Activated naive CD4-positive, alpha-beta T cell (primary cell): ENCODE results near the gene SLC39A1.
"Not testable (repeated sequence)": the region's sequence is repeated elsewhere in the genome, so short reads cannot be mapped to it uniquely, and the experiment has no call there.

Experiments
- DNase-seq, 4 experiments: peaks; one replicate each; lab custom pipeline; 2025; lab: John Stamatoyannopoulos, UW

SLC39A1 gene, protein sequence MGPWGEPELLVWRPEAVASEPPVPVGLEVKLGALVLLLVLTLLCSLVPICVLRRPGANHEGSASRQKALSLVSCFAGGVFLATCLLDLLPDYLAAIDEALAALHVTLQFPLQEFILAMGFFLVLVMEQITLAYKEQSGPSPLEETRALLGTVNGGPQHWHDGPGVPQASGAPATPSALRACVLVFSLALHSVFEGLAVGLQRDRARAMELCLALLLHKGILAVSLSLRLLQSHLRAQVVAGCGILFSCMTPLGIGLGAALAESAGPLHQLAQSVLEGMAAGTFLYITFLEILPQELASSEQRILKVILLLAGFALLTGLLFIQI

GRCh38 chr1:153963030-153963849 lies at the start of gene SLC39A1:
SLC39A1 (minus strand) TSS chr1:153963537; CDS start chr1:153962715, 822 bp downstream.
- DNase-seq: peak; percentile 77 to 88 (median 81)

DNA sequence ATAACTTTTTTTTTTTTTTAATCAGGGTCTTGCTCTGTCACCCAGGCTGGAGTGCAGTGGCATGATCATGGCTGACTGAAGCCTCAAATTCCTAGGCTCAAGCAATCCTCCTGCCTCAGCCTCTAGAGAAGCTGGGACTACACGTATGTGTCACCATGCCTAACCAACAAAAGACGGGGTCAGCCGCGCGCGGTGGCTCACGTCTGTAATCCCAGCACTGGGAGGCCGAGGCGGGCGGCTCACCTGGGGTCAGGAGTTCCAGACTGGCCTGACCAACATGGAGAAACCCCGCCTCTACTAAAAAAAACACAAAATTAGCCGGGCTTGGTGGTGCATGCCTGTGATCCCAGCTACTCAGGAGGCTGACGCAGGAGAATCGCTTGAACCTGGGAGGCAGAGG lies 49.2 kb upstream of the SLC39A1 start:
- DNase-seq: not testable (repeated sequence)

- DNase-seq: no peak
Measured at GRCh38 chr1:154012129-154012528, 48.8 kb upstream of the SLC39A1 start.

DNA sequence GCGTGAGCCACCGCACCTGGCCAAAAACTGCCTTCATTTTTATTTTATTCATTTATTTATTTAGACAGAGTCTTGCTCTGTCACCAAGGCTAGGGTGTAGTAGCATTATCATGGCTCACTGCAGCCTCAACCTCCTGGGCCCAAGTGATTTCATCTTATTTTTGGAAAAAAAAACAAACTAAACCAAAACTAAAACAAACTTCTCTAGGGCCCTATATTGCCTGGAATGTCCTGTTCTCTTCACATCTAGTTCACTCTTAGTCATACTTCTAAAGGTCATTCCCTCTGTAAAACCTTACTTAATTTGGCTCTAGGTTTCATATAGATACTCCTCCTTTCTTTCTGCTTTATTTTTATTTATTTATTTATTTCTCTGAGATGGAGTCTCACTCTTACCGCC lies 42.8 kb upstream of the SLC39A1 start:
- no peak for DNase-seq

DNA sequence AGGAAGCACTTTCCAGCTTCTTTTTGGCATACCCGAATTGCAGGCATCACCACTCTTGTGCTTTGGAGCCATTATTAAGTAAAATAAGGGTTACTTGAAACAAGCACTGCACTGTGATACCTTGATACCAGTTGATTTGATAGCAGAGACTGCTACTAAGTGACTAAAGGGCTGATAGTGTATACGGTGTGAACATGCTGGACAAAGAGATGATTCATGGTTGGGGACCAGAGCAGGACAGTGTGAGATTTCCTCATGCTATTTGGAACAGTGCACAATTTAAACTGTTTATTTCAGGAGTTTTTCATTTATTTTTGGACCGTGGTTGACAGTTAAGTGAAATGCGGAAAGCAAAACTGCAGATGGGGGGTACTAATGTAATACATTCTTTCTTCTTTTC lies 37.1 kb upstream of the SLC39A1 start:
- DNase-seq: no peak

DNA sequence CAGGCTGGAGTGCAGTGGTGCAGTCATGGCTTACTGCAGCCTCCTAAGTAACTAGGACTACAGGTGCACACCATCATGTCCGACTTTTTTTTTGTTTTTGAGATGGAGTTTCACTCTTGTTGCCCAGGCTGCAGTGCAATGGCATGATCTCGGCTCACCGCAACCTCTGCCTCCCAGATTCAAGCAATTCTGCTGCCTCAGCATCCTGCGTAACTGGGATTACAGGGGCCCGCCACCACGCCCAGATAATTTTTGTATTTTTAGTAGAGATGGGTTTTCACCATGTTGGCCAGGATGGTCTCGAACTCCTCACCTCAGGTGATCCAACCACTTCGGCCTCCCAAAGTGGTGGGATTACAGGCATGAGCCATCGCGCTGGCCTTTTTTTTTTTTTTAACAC lies 33.5 kb upstream of the SLC39A1 start:
- DNase-seq: not testable (repeated sequence)

DNA sequence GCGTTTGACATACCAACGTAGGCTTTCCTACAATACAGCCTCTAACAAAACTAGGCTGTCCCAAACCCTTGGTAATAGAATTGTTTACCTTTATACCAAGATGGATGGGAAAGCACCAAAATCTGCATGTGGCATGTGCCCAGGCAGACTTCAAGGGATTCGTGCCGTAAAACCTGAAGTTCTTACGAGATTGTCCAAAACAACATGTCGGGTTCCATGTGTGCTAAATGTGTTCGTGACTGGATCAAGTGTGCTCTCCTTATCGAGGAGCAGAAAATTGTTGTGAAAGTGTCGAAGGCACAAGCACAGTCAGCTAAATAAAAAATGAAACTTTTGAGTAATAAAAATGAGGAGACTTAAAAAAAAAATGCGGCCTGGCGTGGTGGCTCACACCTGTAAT lies 32.3 kb upstream of the SLC39A1 start:
- no peak for DNase-seq

- no peak for DNase-seq
Measured at GRCh38 chr1:153995202-153995601, 31.9 kb upstream of the SLC39A1 start.

DNA sequence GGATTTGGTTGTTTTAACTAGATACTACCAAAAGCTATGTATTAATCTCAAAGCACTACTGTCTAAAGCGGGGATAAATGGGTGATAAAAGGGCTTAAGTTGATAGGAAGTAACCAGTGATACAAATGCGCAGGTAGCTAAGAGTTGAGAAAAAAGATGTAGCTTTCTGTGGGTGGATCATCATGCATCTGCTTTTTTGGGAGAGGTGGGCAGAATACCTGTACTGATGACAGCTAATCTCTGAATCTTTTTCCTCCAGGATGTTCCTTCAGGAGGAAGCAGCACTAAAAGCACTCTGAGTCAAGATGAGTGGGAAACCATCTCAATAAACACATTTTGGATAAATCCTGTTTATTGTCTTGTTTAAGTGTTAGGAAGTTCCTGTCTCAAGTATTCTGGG lies 28.5 kb upstream of the SLC39A1 start:
- no peak for DNase-seq

- DNase-seq: no peak
Measured at GRCh38 chr1:153991151-153991630, 27.9 kb upstream of the SLC39A1 start.

DNA sequence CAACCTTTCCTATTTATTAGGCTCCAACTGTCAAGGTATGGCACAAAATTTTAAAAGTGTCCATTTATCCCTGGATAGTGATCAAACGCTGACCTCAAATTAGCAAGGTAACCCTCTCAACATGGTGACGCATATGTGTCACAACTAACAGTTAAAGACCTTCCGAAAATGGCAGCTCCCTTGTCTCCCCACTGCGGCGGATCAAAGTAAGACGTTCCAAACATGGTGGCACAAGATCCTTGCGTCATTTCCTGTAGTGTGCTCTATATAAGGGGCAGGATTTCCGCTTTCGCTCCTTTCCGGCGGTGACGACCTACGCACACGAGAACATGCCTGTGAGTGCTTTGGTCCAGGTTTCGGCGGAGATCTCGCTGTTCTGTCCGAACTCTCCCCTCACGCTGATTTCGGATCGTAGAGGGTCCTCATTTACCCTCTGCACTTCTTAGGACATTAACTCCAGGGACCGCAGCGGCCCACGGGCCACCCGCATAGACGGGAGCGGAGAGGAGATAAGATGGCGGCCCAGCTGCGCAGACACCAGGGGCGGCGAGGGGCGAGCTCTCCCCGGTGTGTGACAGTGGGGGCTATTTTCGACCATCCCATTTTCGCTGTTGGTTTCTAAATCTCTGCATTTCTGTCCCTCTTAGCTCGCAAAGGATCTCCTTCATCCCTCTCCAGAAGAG lies 27.3 kb upstream of the SLC39A1 start, which contains the start of gene RPS27:
TSS of gene RPS27 (plus strand) at position 295 of the 683 bp plus-strand sequence. CDS start at position 330, 35 bp downstream.
- peak; percentile 60 to 81 (median 70) for DNase-seq

DNA sequence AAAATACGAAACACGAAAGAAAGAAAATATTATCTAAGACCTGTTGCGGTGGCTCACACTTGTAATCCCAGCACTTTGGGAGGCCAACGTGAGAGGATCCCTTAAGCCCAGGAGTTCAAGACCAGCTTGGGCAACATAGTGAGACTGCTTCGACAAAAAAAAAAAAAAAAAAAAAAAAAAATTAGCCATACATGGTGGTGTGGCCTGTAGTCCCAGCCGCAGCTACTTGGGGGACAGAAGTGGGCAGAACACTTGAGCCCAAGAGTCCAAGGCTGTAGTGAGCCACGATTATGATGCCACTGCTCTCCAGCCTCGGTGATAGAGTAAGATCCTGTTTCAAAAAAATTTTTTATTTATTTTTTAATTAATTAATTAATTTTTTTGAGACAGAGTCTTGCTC lies 24.3 kb upstream of the SLC39A1 start:
- DNase-seq: no peak

- no peak for DNase-seq
Measured at GRCh38 chr1:153985941-153986761, 22.8 kb upstream of the SLC39A1 start, which contains the start of gene RAB13. RAB13 (minus strand) TSS chr1:153986339; CDS start chr1:153986236, 103 bp downstream.

DNA sequence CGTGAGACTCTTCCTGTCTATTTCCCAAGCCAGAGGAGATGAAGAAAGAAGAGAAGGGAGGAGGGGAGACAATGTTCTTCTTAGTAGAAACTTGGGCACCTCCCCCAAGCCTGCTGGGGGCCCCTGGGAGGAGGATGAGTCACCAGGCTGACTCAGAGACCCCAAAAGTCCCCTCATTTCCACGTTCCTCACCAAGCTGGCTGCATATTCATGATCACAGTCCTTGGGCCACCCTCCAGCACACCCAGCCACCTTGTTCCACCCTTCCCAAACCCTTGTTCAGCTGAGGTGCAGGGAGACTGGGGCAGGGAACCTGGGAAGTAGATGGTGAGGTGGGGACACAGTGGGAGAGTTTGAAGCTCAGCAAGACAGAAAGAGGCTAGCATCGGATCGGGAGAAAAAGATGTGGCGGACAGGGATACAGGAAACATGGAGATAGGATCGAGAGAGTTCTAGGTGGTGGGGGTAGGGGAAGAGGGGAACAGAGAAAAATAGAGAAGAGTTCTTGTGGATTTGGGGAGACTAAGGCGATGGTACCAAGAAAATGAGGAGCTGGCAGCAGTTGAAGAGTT lies 22.1 kb upstream of the SLC39A1 start:
- DNase-seq: no peak

GRCh38 chr1:153984123-153984894 lies 21.0 kb upstream of the SLC39A1 start:
- no peak for DNase-seq

- DNase-seq: not testable (repeated sequence)
Measured at GRCh38 chr1:153981735-153982134, 18.4 kb upstream of the SLC39A1 start.

GRCh38 chr1:153979091-153979490 lies 15.8 kb upstream of the SLC39A1 start:
- DNase-seq: not testable (repeated sequence)

DNA sequence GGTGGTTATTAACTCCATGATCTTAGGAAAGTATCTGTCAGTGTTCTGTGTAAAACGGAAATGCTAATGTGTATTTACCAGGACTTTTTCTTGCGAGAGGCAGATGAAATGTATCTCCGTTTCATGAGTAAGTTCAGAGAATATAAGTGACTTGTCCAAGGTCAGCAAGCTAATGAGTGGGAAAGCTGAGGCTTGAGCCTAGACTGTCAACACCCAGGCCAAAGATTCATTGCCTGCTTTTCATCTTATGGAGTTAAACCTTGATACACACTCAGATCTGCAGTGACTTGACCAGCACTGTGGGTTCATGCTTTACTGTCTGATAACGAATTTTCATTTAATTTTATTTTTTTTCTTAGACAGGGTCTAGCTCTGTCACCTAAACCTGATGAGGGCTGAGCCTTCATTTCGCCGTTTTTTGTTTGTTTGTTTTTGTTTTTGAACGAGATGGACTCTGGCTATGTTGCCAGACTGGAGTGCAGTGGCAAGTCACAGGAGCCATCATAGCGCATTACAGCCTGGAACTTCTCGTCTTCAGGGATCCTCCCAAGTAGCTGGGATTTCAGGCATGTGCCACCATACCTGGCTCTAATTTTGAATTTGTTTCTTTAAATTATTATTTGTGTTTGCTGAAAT lies 15.1 kb upstream of the SLC39A1 start:
- DNase-seq: no peak
